ENCODE data around the gene TMPRSS11F. TPM values are rescaled to one million over a fixed set of nuclear protein-coding genes. Genes with fewer than 3 reads are reported as not detected.

The TMPRSS11F gene
- total RNA-seq, 5 donors from 2014 or later (not counting 1 experiment from before 2014, with no cell fraction given), result not detected

Other genes starting within 250 kb of the TMPRSS11F start
- gene TMPRSS11D, start 245.9 kb downstream of the TMPRSS11F start, total RNA-seq, result not detected
- not detected for gene TMPRSS11A, start 166.4 kb downstream of the TMPRSS11F start, total RNA-seq
- gene TMPRSS11B, start 115.8 kb upstream of the TMPRSS11F start, total RNA-seq, result not detected
- gene YTHDC1, start 220.2 kb upstream of the TMPRSS11F start, total RNA-seq, result 100 to 1,000 TPM; 163 to 233 (median 171) TPM

Data from T-cell (primary cell).